ENCODE data around the gene SLC25A47. TPM values are rescaled to one million over a fixed set of nuclear protein-coding genes. Genes with fewer than 3 reads are reported as not detected.

The SLC25A47 gene
- total and polyA plus RNA-seq, 2 donors (not counting 1 experiment from before 2014, with no cell fraction given) = not detected

GRCh38 chr14:100283984-100284881 lies 38.9 kb upstream of the SLC25A47 start:
- Histone ChIP-seq H3K9me3 (ENCODE audit: control extremely low read depth in 1 of 3, control insufficient read depth in 2 of 3, insufficient read depth in 1 of 3, low read length in 2 of 3) (no peaks in the 10 kb centered on the region), H3K36me3 (replicated peaks in 1 of 2; ENCODE audit: control extremely low read depth in 1 of 2, control insufficient read depth in 1 of 2, extremely low read depth in 1 of 2, insufficient read depth in 2 of 2, low read length in 1 of 2) (peaks cover 0 to 14% of the 10 kb centered on the region in 2 experiments), H3K9ac (ENCODE audit: low read length) (peak overlapping the region; percentile 87), H3K4me3 (ENCODE audit: control extremely low read depth in 1 of 5, extremely low read depth in 1 of 5, insufficient read depth in 1 of 5, low read depth in 2 of 5, low read length in 4 of 5) (no peak overlapping the region), H2AFZ (ENCODE audit: insufficient read depth, low read depth, low read length, poor library complexity, severe bottlenecking) (peak overlapping the region; percentile 86), H3K27ac (ENCODE audit: low read length in 2 of 2) (no peak overlapping the region), H4K20me1 (ENCODE audit: control insufficient read depth, insufficient read depth, low read length, poor library complexity, severe bottlenecking) (peaks cover 5% of the 10 kb centered on the region), H3K4me1 (ENCODE audit: control insufficient read depth in 2 of 2, insufficient read depth in 2 of 2, low read length in 2 of 2) (peaks cover 12% of the 10 kb centered on the region in 2 donors), H3K27me3 (replicated peaks in 1 of 4; ENCODE audit: control extremely low read depth in 1 of 4, control insufficient read depth in 3 of 4, insufficient read depth in 4 of 4, low read length in 3 of 4) (no peaks in the 10 kb centered on the region), H3K79me2 (ENCODE audit: control insufficient read depth, insufficient read depth, low read length) (peaks cover 32% of the 10 kb centered on the region), H3K4me2 (replicated peaks; ENCODE audit: low read depth, low read length, poor library complexity, severe bottlenecking) (peak overlapping the region; percentile 98)
- Mint-ChIP-seq H3K27ac (peak overlapping the region; percentile 68), H3K4me1 (peaks cover 11% of the 10 kb centered on the region), H3K27me3 (no peaks in the 10 kb centered on the region), H3K9me3 (ENCODE audit: insufficient read depth) (no peaks in the 10 kb centered on the region), H3K4me3 (peak overlapping the region; percentile 77)
- intact Hi-C loops (cut with micrococcal nuclease) = loop anchor here (2.0 kb wide), 2 partner anchors 57 to 91 kb away; no protein-coding TSS in a partner anchor
- TF ChIP-seq EZH2 (IDR thresholded peaks at IDR 0.05; ENCODE audit: borderline replicate concordance, insufficient read depth, low read depth, low read length, poor library complexity, severe bottlenecking) (no peak), CTCF (IDR thresholded peaks at IDR 0.05) (no peak)
- CTCF ChIA-PET = interaction anchor here (0.6 to 5.9 kb wide), 17 partner anchors 8 to 122 kb away, joined by 3 to 52 read pairs (median 6); partner anchors contain the start of gene WDR25
- no peak for DNase-seq
- 84% methylated on average over 19 of the region's 26 CpGs for WGBS (ENCODE audit: insufficient coverage)
- ATAC-seq (ENCODE audit: low read depth) = no peak
- POLR2A ChIA-PET = interaction anchor here (1.1 kb wide), 1 partner anchor 12 kb away, joined by 6 read pairs; no protein-coding TSS in a partner anchor

Data from B cell (primary cell).